ENCODE measurements around the gene STYK1.
"Not testable (repeated sequence)": the region's sequence is repeated elsewhere in the genome, so short reads cannot be mapped to it uniquely, and the experiment has no call there.

The STYK1 gene

GRCh38 chr12:10688042-10688441, 14.2 kb upstream of the STYK1 start:
- DNase-seq: no peak

- DNase-seq: no peak
Measured at GRCh38 chr12:10672231-10672868, 1.5 kb downstream of the STYK1 start.

GRCh38 chr12:10669533-10669932, 4.3 kb downstream of the STYK1 start:
- DNase-seq: no peak

GRCh38 chr12:10668526-10668925, 5.3 kb downstream of the STYK1 start:
- no peak for DNase-seq

- no peak for DNase-seq
Measured at GRCh38 chr12:10667581-10667980, 6.3 kb downstream of the STYK1 start.

DNA sequence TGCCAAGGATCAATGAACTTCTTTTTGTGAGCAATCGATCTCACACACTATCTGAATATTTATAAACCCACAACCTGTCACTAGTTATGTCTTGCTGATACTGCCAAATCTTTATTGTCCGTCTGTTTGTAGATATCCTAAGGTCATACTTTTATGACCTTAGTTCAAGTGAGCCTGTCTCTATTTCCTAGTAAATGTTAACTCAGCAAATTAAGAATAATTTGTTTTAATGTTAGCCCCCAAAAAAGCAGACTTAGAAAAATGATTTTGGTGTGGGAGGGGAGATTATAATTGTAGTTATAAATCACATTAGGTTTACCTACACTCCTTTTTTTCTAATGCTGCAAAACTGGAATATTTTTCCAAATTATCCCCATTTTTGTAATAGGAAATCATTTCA, 9.4 kb downstream of the STYK1 start:
- DNase-seq: no peak

- no peak for DNase-seq
Measured at GRCh38 chr12:10663869-10664268, 10.0 kb downstream of the STYK1 start.

DNA sequence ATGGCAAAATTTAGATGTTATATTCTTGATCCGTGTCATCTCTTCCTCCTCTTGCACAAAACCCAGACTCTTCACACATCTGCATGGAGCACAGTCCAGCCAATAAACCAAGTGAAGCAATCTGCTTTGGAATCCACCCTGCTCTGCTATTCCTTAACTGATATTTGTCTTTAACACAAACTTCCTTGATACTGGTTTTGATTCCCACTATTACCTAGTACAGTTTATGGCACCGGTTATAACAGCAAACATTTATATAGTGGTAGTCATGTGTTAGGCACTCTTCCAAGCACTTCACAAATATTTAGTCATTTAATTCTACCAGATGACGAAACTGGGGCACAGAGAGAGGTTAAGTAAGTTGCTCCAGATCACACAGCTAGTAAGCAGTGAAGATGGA, 12.5 kb downstream of the STYK1 start:
- no peak for DNase-seq

- no peak for DNase-seq
Measured at GRCh38 chr12:10654003-10654402, 19.8 kb downstream of the STYK1 start.

GRCh38 chr12:10652192-10652591, 21.7 kb downstream of the STYK1 start:
- DNase-seq: no peak

GRCh38 chr12:10646576-10646975, 27.3 kb downstream of the STYK1 start:
- not testable (repeated sequence) for DNase-seq

DNA sequence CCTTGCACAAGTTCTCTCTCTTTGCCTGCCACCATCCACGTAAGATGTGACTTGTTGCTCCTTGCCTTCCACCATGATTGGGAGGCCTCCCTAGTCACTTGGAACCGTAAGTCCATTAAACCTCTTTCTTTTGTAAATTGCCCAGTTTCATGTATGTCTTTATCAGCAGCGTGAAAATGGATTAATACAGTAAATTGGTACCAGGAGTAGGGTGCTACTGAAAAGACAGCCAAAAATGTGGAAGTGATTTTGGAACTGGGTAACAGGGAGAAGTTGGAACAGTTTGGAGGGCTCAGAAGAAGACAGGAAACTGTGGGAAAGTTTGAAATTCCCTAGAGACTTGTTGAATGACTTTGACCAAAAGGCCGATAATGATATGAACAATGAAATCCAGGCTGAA, 27.9 kb downstream of the STYK1 start:
- DNase-seq: no peak

DNA sequence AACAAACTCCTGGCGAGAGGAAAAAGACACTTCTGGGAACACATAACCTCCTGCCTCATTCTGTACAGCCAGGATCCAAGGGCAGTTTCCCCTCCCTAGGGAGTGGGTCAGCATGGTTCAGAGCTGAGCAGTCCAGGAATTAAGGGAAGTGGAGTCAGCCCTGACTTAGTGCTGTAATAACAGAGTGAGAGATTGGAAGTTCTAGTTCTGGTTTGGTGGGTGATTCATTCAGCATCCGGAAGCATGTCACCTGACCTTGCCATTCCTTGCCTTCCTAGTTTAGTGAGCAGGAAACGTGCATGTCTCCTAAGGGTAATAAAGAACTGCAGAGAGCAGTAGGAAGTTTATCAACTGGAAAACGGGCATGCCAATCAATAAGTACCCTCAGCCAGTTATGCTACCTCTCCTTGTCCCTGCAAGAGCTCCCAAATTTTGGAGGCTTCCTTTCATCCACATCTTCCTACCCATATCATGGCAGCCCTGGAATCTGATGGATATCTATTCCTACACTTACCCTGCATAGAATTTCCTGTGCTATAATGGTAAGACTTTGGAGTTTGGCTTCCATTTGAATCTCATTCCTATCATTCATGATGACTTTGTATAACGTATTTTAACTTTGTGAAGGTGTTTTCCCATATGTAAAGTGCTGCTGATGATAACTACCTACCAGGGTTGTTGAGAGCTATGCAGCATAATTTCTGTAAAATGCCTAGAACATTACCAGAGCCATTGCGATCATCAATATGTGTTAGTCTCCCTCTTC, 31.9 kb downstream of the STYK1 start:
- DNase-seq: no peak

DNA sequence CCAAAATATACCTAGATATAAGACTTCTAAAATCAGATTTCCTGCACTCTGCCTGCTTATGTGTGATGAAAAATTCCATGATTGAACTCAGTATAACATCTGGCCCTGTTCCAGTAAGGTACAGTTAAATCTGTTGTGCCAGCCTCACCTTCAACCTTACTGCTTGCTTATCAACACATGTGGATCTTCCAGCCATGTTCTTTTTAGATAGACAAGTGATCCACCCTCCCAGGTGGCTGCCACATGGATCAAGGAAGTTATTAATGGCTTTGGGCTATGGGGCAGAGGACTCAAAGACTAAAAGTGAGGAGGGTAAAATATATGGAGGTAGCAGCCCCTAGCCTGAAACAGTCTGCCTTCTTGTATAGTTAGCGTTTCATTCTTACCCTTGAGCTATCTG, 35.1 kb downstream of the STYK1 start:
- DNase-seq: no peak

GRCh38 chr12:10636611-10637010, 37.2 kb downstream of the STYK1 start:
- DNase-seq: no peak

DNA sequence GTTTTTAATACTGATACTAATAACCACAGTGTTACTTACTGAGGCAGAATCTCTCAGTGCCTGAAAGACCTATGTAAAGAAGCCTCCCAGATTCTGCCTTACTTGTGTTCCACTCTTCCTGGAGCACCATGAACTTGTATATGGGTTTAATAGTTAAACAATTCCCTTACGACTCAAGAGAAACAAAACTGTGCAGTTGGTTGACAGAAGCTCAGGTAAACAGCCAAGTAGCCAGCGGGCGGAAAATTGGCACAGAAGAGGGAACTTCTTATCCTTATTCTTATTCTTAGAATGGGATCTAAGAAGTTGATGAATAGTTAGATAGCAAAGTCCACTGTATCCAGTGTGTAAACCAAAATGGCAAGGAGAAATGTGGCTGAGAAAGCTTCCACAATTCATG, 37.7 kb downstream of the STYK1 start:
- no peak for DNase-seq

DNA sequence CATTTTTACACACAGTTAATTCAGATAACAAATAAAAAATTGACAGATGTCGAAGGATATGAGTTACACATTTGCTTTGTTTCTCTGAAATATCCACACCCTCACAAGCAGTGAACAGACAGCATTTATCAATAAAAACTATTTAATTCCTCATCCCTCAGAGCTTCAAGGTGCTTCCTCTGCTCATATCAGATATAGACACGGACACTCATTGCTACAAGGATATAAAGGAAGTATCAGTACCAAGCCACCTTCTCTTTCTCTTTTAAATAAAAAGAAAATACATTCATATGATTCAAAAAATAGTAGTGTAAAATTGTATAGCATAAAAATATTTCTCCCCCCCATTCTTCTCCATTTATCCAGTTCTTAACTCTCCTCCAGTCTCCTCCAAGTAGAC, 38.5 kb downstream of the STYK1 start:
- no peak for DNase-seq

- DNase-seq: peak; percentile 46
Measured at GRCh38 chr12:10634427-10634826, 39.4 kb downstream of the STYK1 start.

DNA sequence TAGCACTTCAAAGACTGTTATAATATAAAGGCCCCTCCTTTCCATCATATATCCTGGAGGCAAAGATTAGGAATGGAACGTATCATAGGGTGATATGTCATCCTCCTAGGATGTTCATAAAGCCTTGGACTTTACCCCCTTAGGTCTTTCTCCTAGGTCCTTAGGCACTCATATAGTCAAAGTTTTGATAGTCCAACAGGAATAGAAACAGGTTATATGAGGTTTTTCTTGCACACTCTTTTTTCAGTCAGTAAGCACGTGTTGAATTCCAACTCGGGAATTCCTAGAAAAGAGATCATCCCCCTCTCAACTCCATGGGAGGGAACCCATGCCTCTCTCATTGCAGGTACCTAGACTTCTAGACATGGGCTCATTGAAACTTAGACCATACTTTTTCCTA, 40.3 kb downstream of the STYK1 start:
- DNase-seq: no peak

DNA sequence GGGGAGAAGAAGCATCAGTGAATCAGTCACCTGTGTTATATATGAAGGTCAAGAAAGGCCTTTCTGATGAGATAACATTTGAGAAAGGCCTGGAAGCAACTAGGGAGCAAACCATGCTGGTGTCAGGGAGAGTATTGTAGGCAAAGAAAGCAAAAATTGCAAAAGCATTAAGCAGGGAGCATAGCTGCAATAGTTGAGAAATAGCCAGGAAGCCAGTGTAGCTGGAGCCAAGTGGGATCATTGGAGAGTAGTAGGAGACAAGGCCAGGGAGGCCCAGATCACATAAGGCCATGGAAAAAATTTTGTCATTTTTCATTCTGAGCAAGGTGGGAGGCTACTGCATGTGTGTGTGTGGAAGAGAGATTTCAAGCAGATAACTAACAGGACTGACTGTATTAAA, 41.6 kb downstream of the STYK1 start:
- no peak for DNase-seq

GRCh38 chr12:10624605-10625004, 49.2 kb downstream of the STYK1 start:
- no peak for DNase-seq

DNA sequence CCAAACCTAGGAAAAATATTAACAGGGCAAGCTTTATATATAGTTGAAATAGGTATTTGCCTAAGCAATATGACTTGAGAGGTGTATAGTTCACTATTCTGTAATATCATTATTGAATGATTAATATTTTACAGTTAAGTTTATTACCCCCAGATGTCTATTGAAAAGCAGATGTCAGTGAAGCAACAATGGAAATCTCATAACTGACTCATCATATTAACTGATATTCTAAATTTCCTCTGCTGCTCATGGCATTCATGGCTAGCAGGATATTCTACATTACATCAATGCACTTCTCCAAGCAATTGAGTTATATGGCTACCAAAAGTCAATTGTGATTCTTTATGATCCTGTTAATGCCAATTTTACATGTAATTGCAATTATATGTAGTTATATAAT, 50.7 kb downstream of the STYK1 start:
- DNase-seq: no peak

GRCh38 chr12:10621278-10621677, 52.6 kb downstream of the STYK1 start:
- DNase-seq: no peak

DNA sequence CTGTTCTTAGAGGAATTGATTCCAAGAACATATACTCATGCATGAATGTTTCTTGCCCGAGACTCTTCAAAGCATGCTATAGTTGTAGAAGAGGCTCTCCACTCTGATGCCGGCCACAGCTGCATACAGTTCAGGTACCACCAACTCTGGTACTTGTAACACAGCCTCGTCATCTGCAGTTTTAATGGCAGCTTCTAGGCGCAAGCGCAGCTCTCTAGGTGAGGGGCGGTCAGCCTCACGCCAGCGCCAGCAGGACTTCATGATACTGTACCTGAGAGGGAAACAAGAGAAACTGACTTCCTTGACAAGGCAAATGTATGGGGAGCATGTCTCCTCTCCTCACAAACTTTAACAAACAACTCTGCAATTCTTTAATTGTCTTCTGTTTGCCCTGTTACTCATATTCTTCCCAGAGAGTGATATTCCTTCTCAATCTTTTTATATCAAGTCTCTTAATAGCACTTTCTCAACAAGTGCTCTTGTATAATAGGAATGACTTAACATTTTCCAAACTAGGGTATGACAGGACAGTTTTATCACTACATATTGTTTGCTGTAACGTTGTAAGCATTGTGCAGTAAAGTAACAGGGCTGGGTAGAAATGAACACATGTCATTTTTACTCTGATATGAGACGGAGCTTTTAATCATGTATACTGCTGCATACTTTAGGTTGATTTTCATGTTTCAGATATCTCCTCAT, 53.6 kb downstream of the STYK1 start:
- no peak for DNase-seq
